Gastroesophageal sphincter (tissue), 4 donors: ENCODE data around the gene MYLK3. TPM values are rescaled to one million over a fixed set of nuclear protein-coding genes. Genes with fewer than 3 reads are reported as not detected.

ENCODE experiments used
- ATAC-seq: fragments of 150-250 bp; one replicate; pipeline ENCODE4 v1.9.1; 2016; ENCODE audit warnings: mild to moderate bottlenecking, moderate library complexity
- H3K27ac ChIP-seq, 4 donors: fragments of 200-600 bp; sonication (generic) in 3 of 4; 1 replicate in 3 of 4; 2 replicates in 1 of 4; pipeline ENCODE4 v1.5.1; 2016 to 2019
- H3K27me3 ChIP-seq: fragments of 200-600 bp; sonication (generic); one replicate; pipeline ENCODE4 v1.5.1; 2019
- H3K36me3 ChIP-seq, 2 donors: fragments of 200-600 bp; sonication (generic); one replicate each; pipeline ENCODE4 v1.5.1; 2019; ENCODE audit warnings: control low read depth in 1 of 2
- H3K4me1 ChIP-seq, 3 donors: fragments of 200-600 bp; sonication (generic); 1 replicate in 2 of 3; 2 replicates in 1 of 3; pipeline ENCODE4 v1.5.1; 2016 to 2019; ENCODE audit warnings: control low read depth in 2 of 3
- H3K4me3 ChIP-seq, 2 donors: fragments of 200-600 bp; sonication (generic); one replicate each; pipeline ENCODE4 v1.5.1; 2019; ENCODE audit warnings: mild to moderate bottlenecking in 1 of 2, moderate library complexity in 1 of 2
- H3K9me3 ChIP-seq, 3 donors: fragments of 200-600 bp; sonication (generic); one replicate each; pipeline ENCODE4 v1.5.1; 2017 to 2019; ENCODE audit warnings: control low read depth in 2 of 3
- EP300 ChIP-seq: sonication (generic); formaldehyde crosslinking; IDR thresholded peaks from one replicate; pipeline ENCODE4 v1.6.1; 2017; ENCODE audit warnings: antibody characterized with exemption, mild to moderate bottlenecking
- POLR2A ChIP-seq, 2 donors: fragments of 450-650 bp; IDR thresholded peaks; one replicate each; pipeline ENCODE4 v1.6.1; 2017; ENCODE audit warnings: antibody characterized with exemption in 2 of 2, mild to moderate bottlenecking in 2 of 2, moderate library complexity in 1 of 2
- POLR2AphosphoS5 ChIP-seq: sonication (generic); formaldehyde crosslinking; IDR thresholded peaks from one replicate; pipeline ENCODE4 v1.6.1; 2017; ENCODE audit warnings: antibody characterized with exemption
- WGBS, 2 donors: methylation state at CpG; one replicate each; pipeline ENCODE4 v1.1.5; 2018; ENCODE audit warnings: low coverage in 1 of 2; 5-methylcytosine and 5-hydroxymethylcytosine counted together
- total RNA-seq, 4 donors: library from RNA; depleted of rRNA; stranded (reverse); fragments of >200 nt; gene quantifications; one replicate each; pipeline ENCODE4 v1.1.0, GENCODE V29; 2016
- TF ChIP-seq, protein P1 (sequence below), 4 experiments: fragments of 200-600 bp in 2 of 4; fragments of 450-650 bp in 2 of 4; sonication (generic) in 1 of 4; IDR thresholded peaks; one replicate each; pipeline ENCODE4 v1.5.1; 2017 to 2019; ENCODE audit warnings: antibody characterized with exemption in 4 of 4, mild to moderate bottlenecking in 2 of 4, moderate library complexity in 2 of 4

The MYLK3 gene
- total RNA-seq, 4 donors from 2014 or later: 0.31 to 2.2 (median 0.54) TPM

DNA sequence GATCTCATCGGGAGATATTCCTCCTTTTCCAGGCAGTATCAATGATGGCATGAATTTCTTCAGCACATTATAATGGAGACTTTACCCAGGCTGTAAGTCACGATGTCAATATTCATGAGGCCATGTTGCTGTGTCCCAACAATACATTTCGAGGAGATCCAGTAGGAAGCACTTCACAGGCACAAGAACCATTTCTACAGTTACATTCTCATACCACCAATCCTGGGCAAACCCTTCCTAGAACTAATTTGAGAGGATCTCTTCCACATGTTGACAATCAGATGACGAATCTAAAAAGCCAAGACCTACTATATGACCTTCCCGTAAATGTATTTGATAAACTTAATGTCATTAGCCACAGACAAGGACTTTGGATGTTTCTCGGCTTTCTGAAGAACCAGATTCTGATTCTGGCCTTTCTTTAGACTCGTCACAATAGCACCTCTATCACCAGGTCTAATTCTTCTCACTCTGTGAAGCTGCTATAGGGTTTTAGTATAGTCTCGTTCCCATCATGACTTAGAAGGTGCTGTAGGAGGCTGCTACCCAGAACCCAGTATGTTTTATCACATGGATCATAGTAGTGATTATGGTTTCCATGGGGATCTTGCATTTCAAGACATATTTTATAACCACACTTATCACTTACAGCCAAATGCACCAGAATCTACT lies 42.6 kb upstream of the MYLK3 start:
- Histone ChIP-seq H3K9me3 (peaks cover 0 to 20% (median 0%) of the 10 kb centered on the region in 3 donors), H3K27ac (peak overlapping the region in 3 of 4 donors; percentile 39 to 66 (median 66)), H3K4me3 (peak overlapping the region in 1 of 2 donors; percentile 68), H3K27me3 (no peaks in the 10 kb centered on the region), H3K36me3 (no peaks in the 10 kb centered on the region), H3K4me1 (peaks cover 0 to 9% (median 0%) of the 10 kb centered on the region in 3 donors)
- TF ChIP-seq POLR2A (IDR thresholded peaks at IDR 0.05): no peak
- no peak for TF ChIP-seq POLR2AphosphoS5
- no peak for TF ChIP-seq EP300
- TF ChIP-seq, protein P1, sequence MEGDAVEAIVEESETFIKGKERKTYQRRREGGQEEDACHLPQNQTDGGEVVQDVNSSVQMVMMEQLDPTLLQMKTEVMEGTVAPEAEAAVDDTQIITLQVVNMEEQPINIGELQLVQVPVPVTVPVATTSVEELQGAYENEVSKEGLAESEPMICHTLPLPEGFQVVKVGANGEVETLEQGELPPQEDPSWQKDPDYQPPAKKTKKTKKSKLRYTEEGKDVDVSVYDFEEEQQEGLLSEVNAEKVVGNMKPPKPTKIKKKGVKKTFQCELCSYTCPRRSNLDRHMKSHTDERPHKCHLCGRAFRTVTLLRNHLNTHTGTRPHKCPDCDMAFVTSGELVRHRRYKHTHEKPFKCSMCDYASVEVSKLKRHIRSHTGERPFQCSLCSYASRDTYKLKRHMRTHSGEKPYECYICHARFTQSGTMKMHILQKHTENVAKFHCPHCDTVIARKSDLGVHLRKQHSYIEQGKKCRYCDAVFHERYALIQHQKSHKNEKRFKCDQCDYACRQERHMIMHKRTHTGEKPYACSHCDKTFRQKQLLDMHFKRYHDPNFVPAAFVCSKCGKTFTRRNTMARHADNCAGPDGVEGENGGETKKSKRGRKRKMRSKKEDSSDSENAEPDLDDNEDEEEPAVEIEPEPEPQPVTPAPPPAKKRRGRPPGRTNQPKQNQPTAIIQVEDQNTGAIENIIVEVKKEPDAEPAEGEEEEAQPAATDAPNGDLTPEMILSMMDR (IDR thresholded peaks at IDR 0.05): no peak
- WGBS, 2 donors: 76 to 83% methylated on average over 7 to 8 of the region's 8 CpGs
- no peak for ATAC-seq

DNA sequence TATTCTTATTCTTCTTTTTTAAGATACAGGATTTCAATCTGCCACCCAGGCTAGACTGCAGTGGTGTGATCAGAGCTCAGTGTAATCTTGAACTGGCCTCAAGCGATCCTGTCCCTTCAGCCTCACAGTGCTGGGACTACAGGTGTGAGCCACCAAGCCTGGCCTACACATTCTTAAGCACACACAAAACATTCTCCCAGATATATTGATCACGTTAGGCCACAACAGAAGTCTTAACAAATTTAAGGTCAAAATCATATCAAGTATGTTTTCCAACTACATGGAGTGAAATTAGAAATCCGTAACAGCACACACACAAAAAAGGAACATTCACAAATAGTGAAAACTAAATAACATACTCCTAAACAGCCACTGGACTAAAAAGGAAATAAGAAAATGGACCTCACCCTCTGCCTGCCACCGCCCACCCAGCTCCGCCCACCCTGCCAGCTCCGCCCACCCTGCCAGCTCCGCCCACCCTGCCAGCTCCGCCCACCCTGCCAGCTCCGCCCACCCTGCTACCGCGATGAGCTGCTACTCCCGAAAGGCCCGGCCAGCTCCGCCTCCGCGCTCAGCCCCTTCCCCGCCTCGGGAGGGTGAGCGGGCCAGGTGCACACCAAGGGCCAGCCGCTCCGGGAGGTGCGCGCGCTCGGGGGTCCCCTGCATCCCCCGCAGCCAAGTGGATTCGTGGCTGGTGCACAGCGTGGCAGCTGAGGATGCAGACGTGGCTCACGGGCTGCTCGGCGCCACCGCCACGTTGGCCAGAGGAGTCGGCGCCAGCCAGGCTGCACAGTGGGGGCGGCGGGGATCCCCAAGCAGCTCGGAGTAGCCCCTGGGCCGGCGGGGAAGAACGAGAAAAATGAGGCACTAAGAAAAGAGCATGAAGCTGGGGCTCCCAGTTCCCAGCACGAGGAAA lies 41.6 kb upstream of the MYLK3 start:
- Histone ChIP-seq H3K27ac (peak overlapping the region in 3 of 4 donors; percentile 49 to 66 (median 66)), H3K4me1 (peaks cover 0 to 9% (median 0%) of the 10 kb centered on the region in 3 donors), H3K36me3 (no peaks in the 10 kb centered on the region), H3K27me3 (no peaks in the 10 kb centered on the region), H3K4me3 (peak overlapping the region; percentile 59 to 68), H3K9me3 (peaks cover 0 to 20% (median 0%) of the 10 kb centered on the region in 3 donors)
- ATAC-seq: peak; percentile 95
- TF ChIP-seq POLR2A (IDR thresholded peaks at IDR 0.05): no peak
- WGBS, 2 donors: 17 to 31% methylated on average over 6 of the region's 43 CpGs

DNA sequence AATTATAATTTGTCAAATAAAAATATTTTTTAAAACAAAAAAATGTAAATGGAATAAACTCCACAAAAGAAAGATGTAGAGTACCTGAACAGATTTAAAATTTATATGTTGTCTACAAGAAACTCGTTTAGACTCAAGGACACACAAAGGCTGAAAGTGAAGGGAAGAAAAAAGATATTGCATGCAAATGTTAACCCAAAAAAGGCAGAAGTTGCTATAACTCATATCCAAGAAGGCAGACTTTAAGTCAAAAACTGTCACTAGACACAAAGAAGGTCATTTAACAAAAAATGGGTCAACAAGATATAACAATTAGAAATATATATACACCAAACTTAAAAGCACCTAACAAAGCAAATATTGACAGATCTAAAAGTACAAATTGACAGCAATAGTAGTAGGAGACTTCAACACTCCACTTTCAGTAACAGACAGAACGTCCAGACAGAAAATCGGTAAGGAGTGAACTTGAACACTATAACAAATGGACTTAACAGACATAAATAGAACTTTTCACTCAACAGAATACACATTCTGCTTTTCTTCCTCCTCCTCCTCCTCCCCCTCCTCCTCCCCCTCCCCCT lies 40.8 kb upstream of the MYLK3 start:
- ATAC-seq: no peak
- Histone ChIP-seq H3K27ac (peak overlapping the region in 1 of 4 donors; percentile 49), H3K27me3 (no peaks in the 10 kb centered on the region), H3K36me3 (no peaks in the 10 kb centered on the region), H3K4me3 (no peak overlapping the region), H3K9me3 (peaks cover 0 to 15% (median 0%) of the 10 kb centered on the region in 3 donors), H3K4me1 (peaks cover 0 to 9% (median 0%) of the 10 kb centered on the region in 3 donors)
- 50 to 71% methylated on average over 1 to 3 of the region's 3 CpGs for WGBS, 2 donors
- no peak for TF ChIP-seq EP300
- no peak for TF ChIP-seq POLR2A (IDR thresholded peaks at IDR 0.05)
- TF ChIP-seq POLR2AphosphoS5: no peak
- TF ChIP-seq, protein P1 (IDR thresholded peaks at IDR 0.05): no peak

DNA sequence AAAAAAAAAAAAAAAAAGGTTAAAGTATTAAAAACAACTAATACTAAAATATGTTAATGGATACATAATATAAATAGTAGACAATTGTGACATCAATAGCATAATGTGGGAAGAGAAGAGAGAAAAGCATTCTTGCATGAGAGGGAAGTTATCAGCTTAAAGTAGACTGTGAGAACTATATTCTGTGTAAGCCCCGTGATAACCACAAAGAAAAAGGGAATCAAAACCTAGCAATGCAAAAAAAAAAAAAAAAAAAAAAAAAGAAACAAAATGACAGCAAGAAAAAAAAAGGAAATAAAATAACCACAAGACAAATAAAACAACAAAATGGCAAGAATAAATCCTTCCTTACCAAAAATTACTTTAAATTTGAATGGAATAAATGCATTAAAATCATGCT lies 39.8 kb upstream of the MYLK3 start:
- Histone ChIP-seq H3K4me1 (peaks cover 0 to 9% (median 0%) of the 10 kb centered on the region in 3 donors), H3K36me3 (no peaks in the 10 kb centered on the region), H3K27ac (no peak overlapping the region), H3K9me3 (peaks cover 0 to 7% (median 0%) of the 10 kb centered on the region in 3 donors), H3K27me3 (no peaks in the 10 kb centered on the region), H3K4me3 (no peak overlapping the region)
- WGBS, 2 donors: 100% methylated on average over 1 of the region's 1 CpG; no CpG with 5 or more reads in 1 of the 2 donors
- ATAC-seq: no peak
- TF ChIP-seq POLR2AphosphoS5: no peak
- TF ChIP-seq POLR2A (IDR thresholded peaks at IDR 0.05): no peak
- TF ChIP-seq, protein P1 (IDR thresholded peaks at IDR 0.05): no peak
- no peak for TF ChIP-seq EP300
